DMS153 treated with DMSO at 0.1 percent for 48 hours (cell line): ENCODE measurements around the gene TNFSF8.

Source experiments
- DNase-seq: peaks from one replicate; lab custom pipeline; 2025; ENCODE audit not compliant: unreplicated experiment; lab: John Stamatoyannopoulos, UW

The TNFSF8 gene

GRCh38 chr9:114906922-114907571 lies 23.3 kb downstream of the TNFSF8 start:
- DNase-seq, result peak; percentile 88

DNA sequence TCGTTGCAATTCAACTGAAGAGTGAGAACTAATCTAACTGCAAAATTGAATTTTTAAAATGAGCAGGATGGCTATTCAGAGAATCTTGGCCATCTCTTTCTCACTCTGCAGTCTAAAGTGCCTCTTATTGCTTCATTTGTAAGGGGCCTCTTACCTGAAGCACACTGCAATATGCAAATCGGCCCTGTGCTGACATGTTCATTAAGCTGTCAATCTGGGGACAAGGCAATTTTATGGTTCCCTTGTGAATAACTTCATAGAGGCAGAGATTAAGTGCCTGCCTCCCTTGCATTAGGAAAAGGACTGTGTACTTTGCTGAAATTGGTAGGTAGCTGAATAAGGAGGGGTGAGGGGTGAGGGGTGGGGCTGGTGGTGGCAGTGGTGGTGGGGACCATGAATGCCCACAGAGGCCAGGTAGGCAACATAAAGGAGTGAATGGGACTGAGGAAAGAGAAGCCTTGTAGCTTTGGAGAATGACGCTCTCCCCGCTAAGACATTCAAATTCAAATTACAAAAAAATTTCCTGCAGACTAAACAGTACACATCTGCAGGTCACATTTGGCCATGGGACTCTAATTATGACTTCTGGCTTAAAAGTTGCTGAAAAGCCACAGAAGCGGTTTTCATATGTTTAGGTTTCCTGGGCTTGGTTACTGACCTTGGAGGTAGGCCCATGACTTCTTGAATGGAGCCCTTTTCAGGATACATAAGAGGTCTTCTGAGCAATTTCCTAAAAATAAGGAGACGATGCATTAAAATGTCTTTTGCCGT lies 25.0 kb downstream of the TNFSF8 start:
- peak; percentile 88 for DNase-seq

DNA sequence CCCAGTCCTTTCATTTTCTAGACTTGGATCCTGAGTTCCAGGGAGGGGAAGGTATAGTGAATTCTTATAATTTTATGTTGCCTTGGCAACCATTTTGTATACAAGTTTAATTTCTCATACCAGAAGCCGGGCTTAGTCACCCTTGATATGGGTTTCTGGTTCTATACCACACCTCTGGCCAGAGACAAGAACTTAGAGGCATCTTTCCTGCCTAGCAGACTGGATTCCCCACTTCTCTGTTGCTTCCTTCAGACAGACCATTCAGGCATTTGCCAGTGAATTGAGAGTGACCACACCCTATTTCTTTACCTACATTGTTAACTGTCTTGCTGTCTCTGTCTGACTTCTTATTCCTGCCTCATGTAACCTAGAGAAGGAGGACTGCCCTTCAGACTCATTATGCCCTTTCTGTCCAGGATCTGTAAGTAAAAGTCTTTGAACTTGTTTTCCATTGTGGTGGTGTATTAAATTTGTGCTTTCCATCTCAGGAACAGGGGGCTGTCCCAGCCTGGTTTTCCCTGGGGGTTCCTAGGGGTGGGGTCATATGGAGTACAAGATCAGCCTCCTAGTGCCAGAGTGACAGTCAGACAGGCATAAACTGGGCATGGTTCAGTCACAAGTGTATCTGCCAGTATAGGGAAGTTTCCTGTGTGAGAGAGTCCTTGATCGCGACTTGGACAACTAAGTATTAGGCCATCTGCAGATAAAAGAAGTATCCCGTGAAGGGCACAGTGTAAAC lies 27.4 kb downstream of the TNFSF8 start:
- DNase-seq, result no peak

DNA sequence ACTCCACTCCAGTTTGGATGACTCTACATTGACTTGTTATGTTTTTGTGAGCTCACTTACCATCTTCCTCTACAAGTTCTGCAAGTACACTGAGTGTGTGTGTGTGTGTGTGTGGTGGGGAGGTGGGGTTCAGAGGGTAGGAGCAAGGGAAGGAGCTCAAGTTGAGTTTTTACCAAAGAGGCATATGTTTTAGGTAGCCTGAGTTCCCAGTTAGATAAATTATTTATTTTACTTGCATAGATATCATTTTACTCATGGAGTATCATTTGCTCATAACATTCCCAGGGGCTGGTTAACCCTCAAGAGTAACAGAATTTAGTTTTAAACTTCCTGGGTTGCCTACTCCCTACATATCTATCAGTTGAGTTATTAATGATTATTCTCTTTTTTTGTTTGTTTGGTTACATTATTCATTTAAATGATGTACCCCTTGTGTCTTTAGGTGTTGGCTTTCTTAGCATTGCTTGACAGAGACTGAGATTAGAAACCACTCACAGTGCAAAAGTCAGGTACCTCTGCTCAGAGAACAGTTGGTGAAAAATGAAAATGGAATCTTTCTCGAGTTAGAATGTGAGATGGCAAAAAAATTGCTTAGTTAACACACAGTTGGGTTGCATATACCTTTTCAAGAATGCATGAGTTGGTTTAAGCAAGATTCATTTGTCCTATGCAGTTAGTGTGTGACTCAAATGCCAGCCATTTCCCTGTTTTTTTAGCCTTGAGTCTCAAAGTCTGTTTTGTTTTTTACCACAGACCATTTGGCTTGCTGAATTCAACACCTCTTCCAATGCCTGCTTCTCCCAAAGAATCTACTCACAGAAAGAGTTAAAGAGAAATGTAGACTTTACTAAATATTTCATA lies 29.2 kb downstream of the TNFSF8 start:
- DNase-seq, result no peak

GRCh38 chr9:114899995-114900394 lies 30.4 kb downstream of the TNFSF8 start:
- no peak for DNase-seq

DNA sequence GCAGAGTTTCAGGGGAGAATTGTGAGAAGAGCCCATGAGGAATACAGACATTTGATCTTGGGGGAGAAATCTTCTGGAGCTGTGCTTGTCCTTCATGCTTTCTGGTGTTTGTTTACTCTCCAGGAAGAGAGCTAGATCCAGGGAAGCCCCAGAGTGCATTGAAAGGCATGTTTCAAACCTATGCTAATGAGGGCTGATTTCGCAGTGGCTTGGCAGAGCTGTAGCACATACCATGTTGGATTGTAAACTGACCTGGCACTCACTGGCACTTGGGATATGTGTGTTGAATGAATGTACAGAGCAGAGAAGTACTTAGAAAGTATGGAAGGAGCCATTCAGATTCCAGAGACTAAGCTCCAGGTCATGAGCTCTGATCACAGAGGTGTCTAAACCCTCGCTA lies 30.9 kb downstream of the TNFSF8 start:
- no peak for DNase-seq

GRCh38 chr9:114898741-114899140 lies 31.6 kb downstream of the TNFSF8 start:
- DNase-seq, result no peak

DNA sequence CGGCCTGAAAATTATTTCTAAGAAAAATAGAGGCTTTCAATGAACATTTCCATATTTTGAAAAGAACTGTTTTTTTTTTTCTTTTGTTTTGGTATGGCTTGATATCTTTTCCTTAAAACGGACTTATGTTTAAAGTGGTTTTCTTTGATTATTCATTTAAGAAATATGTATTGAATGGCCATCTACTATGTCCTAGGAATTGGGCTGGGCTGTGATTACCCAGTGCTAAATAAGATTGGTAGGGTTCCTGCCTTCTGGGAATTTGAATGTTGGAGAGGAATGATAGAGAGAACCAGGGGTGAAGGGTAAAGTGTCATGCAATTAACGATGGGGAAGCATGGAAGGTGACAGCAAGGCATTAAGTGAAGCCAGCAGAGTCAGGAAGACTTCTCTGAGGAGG lies 33.2 kb downstream of the TNFSF8 start:
- DNase-seq, result no peak

GRCh38 chr9:114896344-114896743 lies 34.0 kb downstream of the TNFSF8 start:
- no peak for DNase-seq

DNA sequence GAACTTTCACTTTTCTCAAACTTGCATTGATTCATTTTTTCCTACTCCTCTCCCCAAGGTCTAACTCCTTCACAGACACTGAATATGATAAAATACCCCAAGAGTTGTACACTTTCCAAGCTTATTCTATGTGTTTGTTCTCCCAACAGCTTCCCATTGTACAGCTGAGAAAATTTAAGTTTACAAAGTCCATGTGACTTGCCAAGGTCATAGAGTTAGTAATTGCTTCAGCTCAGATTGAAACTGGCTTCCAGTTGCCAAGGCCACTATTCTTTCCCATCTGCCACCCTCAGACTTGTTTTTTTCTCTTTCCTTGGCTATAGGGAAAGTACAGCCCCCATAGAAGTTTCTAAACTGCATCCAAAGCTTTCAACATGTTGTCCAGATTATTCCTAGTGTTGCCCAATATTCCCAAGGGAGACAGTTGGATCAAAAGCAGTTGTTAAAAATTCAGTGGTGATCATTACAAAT lies 34.8 kb downstream of the TNFSF8 start:
- DNase-seq, result no peak

DNA sequence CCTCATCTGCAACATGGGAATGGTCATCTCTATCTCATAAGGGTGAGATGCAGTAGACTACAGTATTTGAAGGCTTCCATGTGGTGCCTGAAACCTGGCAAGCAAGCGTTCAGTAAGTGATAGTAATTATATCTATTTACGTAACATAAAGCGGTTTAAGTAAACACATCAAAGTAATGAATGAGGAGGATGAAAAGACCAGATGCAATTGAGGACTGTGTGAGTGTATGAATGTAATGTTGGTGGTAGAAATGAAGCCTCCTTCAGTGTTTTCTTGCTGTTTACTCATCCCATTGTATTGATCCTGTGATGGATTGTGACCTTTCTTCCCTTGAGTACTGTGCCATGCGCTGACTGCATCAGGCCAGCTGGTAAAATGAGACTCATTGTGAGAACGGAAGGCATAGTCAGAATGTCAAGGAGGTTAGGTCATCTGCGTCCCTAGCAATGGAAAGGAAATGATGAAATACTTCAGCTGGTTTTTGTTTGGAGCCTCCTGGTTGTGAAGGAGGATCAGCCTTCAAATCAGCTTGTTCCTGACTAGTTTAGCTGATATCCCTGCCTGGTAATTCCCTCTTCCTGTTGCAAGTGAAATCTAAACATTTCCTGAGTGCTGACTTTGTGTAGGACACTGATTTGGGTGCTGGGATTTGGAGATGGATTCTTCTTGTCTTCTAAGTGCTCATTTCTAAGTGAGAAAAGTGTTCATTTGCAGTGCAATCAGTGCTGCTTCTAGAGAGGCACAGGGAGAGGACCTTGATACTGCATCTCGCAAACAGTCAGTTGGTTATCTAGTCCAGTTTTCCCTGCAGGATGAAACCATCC lies 35.6 kb downstream of the TNFSF8 start:
- peak; percentile 84 for DNase-seq

DNA sequence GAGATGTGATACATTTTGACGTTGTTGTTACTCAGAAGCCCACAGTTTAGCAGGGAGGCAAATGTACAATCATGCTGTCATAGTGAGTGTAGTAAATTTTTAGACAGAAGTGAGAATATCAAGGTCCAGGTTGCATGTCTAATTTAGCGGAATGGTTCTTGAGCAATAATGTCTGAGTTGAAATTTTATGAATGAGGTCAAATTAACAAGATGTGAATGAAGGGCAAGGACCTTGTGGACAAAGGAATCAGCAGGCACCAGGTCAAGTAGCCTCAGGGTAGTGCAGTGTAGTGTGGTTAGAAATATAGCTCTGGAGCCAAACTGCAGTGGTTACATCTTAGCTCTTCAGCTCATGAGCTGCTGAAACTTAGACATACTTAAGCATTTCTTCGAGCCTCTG lies 36.2 kb downstream of the TNFSF8 start:
- DNase-seq, result no peak

- DNase-seq, result no peak
Measured at GRCh38 chr9:114893221-114894010, 37.0 kb downstream of the TNFSF8 start.

- no peak for DNase-seq
Measured at GRCh38 chr9:114889802-114890224, 40.6 kb downstream of the TNFSF8 start.

DNA sequence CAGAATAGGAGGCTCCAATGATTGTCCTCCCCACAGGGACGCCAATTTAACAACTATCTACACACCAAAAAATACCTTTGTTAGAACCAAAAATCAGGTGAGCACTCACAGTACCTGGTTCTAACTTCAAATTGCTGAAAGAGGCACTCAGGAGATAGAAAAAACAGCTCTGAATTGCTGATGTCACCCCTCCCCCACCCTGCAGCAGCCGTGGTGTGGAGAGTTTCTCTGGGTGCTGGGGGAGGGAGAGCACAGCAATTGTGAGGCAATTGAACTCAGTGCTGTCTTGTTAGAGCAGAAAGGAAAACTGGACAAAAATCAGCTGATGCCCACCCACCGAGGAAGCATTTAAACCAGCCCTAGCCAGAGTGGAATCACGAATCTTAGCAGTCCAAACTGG lies 41.8 kb downstream of the TNFSF8 start:
- DNase-seq, result no peak

- no peak for DNase-seq
Measured at GRCh38 chr9:114887963-114888362, 42.4 kb downstream of the TNFSF8 start.

DNA sequence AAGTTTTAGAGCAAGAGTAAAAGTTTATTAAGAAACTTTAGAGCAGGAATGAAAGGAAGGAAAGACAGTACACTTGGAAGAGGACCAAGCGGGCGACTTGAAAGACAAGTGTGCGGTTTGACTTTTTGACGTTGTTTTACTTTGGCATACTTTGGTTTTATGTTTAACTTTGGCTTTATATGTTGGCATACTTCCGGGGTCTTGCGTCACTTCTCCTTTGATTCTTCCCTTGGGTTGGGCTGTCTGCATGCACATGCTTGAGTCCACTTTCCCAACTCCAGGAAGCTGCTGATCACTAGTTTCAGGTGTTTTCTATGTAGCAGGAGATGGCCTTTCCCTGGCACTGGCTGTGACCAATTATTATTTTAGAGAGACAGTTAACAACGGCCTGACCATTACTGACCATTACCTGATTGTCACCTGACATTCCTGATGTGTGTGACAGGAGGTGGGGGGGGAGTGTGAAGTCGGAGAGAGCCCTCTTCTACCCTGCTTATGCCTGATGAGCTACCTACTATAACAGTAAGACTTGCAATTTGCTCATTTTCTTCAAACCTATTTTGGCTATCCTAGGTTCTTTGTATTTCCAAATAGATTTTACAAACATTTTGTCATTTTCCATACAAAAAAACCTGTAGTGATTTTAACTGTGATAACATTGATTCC lies 45.5 kb downstream of the TNFSF8 start:
- DNase-seq, result no peak

- no peak for DNase-seq
Measured at GRCh38 chr9:114883709-114884108, 46.7 kb downstream of the TNFSF8 start.

DNA sequence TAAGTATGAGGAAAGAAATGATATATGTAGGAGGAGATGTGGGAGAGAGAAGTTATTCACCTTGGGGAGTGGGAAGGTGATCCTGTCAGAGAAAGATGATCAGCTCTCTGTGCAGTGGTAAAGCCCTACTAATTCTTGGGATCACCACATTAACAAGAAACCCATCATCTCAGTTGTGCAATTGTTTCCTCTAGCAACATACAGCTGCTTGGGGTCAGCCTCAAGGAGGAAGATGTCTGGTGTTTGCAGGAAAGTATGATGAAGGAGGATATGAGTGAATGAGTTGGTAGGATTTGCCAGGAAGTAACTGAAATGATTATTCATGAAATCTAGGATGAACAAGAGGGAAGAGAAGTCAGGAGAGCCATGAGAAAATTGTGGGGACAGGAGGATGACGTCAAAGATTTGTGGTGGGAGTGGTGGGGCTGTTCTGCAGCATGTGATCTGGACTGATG lies 50.1 kb downstream of the TNFSF8 start:
- DNase-seq, result no peak
